Astrocyte of the cerebellum (primary cell): Measurements from ENCODE around the gene TRMT44.

Experiments
- DNase-seq: peaks from one replicate; pipeline ENCODE4 v3.0.0-alpha.2; 2011; ENCODE audit warnings: low read depth
- H3K4me3 ChIP-seq: 2 replicates; pipeline ENCODE4 v1.5.1; 2011; ENCODE audit warnings: mild to moderate bottlenecking, low read depth, low read length, moderate library complexity
- CTCF ChIP-seq: IDR thresholded peaks from 2 replicates; pipeline ENCODE4 v1.5.1; 2012; ENCODE audit warnings: low read length, low read depth, moderate library complexity, mild to moderate bottlenecking; ENCODE audit errors: missing control alignments
- in situ Hi-C: cut with HindIII; loops from 2 replicates; pipeline ENCODE4 v1.10.0; 2017; ENCODE audit warnings: low sequenced_read_pairs

Gene TRMT44

GRCh38 chr4:8497762-8498161 lies 57.2 kb downstream of the TRMT44 start:
- no peak for DNase-seq
- in situ Hi-C loops = no loop called here
- H3K4me3 ChIP-seq = no peak overlapping the region
- no peak for TF ChIP-seq CTCF

GRCh38 chr4:8500966-8501365 lies 60.4 kb downstream of the TRMT44 start:
- in situ Hi-C loops = loop anchor here (5.0 kb wide), 1 partner anchor 96 kb away; no protein-coding TSS in a partner anchor
- no peak overlapping the region for H3K4me3 ChIP-seq
- TF ChIP-seq CTCF = no peak
- no peak for DNase-seq

- in situ Hi-C loops = loop anchor here (5.0 kb wide), 1 partner anchor 96 kb away; no protein-coding TSS in a partner anchor
- DNase-seq = no peak
- TF ChIP-seq CTCF = no peak
- H3K4me3 ChIP-seq = no peak overlapping the region
Observed at GRCh38 chr4:8501781-8502180, 61.2 kb downstream of the TRMT44 start.

- TF ChIP-seq CTCF = no peak
- H3K4me3 ChIP-seq = no peak overlapping the region
- in situ Hi-C loops = loop anchor here (5.0 kb wide), 1 partner anchor 95 kb away; no protein-coding TSS in a partner anchor
- no peak for DNase-seq
Observed at GRCh38 chr4:8502371-8502770, 61.8 kb downstream of the TRMT44 start.

GRCh38 chr4:8502836-8503585 lies 62.4 kb downstream of the TRMT44 start:
- no peak for DNase-seq
- no peak for TF ChIP-seq CTCF
- in situ Hi-C loops = loop anchor here (5.0 kb wide), 1 partner anchor 94 kb away; no protein-coding TSS in a partner anchor
- no peak overlapping the region for H3K4me3 ChIP-seq

GRCh38 chr4:8503801-8504200 lies 63.2 kb downstream of the TRMT44 start:
- in situ Hi-C loops = loop anchor here (5.0 kb wide), 1 partner anchor 94 kb away; no protein-coding TSS in a partner anchor
- TF ChIP-seq CTCF = no peak
- H3K4me3 ChIP-seq = no peak overlapping the region
- no peak for DNase-seq
